NCI-H187 treated with DMSO at 0.1 percent for 48 hours (cell line): Measurements from ENCODE around the gene RBBP6.

ENCODE experiments used
- DNase-seq: peaks from one replicate; lab custom pipeline; 2025; lab: John Stamatoyannopoulos, UW

The RBBP6 gene

GRCh38 chr16:24523569-24523968 lies 15.8 kb upstream of the RBBP6 start:
- DNase-seq: no peak

- DNase-seq: no peak
Measured at GRCh38 chr16:24524855-24525677, 14.3 kb upstream of the RBBP6 start.

GRCh38 chr16:24525970-24526559 lies 13.3 kb upstream of the RBBP6 start:
- DNase-seq: no peak

DNA sequence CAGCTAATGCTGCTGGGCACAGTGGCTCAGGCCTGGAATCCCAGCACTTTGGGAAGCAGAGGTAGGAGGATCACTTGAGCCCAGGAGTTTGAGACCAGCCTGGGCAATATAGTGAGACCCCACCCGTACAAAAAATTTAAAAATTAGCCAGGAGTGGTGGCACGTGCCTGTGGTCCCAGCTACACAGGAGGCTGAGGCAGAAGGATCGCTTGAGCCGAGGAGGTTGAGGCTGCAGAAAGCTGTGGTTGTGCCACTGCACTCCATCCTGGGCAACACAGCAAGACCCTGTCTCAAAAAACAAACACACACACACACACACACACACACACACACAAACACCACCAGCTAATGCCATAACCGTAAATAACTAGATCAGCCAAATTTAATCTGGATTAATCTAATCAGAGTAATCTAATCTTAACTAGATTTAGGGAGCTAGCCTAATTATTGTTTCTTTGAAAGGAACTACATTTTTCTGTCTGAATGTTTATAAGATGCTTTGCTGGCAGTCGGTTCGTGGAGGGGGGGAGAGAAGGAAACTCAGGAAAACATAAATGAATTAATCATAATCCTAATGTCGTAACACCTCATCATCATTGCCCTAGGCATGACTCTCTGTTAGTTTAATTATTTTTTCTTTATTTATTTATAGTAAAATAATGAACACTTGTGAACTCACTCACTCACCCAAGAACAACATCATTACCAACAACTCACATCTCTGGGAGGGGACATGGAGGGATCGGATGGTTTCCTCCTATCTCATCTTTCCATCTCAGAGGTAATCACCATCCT lies 12.5 kb upstream of the RBBP6 start:
- DNase-seq: no peak

GRCh38 chr16:24531166-24531565 lies 8.2 kb upstream of the RBBP6 start:
- DNase-seq: no peak

DNA sequence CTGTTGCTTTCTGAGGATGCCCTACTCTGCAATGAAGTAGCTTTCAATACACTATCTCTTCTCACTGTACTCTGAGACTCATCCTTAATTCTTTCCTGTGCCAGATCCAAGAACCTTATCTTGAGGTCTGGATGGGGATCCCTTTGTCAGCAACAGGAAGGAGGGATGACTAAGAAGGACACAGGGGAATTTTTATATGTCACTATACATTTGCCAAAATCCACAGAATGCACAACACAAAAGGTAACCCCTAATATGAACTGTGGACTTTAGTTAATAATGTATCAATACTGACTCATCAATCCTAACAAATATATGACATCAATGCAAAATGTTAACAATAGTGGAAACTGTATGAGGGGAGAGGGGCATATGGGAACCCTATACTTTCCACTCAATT lies 4.7 kb upstream of the RBBP6 start:
- DNase-seq: no peak

DNA sequence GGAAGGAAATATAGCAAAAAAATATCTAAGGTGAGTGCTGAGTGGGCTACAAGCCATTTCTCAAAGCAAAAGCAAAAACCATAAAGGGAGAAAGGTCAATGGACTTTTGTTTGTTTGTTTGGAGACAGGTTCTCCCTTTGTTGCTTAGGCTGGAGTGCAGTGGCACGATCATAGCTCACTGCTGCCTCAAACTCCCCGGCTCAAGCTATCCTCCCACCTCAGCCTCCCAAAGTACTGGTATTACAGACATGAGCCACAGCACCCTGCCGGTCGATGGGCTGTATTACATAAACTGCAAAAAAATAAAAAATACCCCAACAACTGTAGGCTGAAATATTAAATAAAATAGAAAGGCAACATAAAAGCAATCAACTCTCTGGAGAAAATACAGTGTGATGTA lies 3.5 kb upstream of the RBBP6 start:
- no peak for DNase-seq

DNA sequence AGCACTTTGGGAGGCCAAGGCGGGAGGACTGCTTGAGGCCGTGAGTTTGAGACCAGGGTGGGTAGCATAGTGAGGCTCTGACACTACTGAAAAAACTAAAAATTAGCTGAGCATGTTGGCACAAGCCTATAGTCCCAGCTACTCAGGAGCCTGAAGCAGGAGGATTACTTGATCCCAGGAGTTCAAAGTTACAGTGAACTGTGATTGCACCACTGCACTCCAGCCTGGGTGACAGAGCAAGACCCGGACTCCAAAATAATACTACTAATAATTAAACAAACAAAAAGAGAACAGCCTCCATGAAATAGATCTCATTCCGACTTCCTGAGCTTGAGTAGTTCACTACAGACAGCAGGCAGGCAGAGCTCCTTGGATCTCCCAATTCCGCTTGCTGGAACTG lies 2.7 kb upstream of the RBBP6 start:
- no peak for DNase-seq

DNA sequence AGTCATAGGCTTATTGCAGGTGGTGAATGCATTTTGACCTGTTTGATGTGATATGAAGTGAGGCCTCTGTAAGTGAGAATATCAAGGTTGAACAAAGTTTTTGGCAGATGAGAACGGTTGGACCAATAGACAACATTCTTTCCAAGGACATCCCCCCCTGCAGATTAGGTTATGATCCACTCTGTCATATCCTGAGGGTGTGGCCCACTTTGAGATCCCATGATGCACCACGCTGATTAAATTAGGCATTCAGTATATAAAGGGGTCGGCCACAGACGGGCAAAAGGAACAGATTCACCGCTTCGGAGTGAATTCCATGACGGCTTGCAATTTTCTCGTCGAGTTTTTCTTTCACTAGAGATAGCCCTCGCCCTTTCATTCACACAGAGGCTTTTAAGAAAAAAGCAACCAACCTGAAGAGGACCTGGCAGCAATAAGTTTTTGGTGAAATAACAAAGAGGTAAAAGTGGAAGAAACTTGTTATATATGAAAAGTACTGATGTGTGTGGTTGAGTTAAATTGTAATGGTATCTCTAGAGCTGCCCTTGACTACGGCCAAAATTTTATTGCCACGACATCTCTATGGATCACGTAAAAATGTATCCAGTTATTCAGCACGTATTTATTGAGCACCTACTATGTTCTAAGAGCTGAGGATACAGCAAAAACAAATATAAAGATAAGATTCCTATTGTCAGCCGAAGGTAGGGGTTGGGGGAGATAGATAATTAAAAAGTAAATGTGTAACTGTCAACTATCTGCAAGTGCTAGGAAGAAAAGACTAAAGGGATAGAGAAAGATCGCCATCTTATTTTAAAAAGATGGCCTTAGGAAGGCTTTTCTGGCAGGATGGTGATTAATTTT lies 1.7 kb upstream of the RBBP6 start:
- no peak for DNase-seq

DNA sequence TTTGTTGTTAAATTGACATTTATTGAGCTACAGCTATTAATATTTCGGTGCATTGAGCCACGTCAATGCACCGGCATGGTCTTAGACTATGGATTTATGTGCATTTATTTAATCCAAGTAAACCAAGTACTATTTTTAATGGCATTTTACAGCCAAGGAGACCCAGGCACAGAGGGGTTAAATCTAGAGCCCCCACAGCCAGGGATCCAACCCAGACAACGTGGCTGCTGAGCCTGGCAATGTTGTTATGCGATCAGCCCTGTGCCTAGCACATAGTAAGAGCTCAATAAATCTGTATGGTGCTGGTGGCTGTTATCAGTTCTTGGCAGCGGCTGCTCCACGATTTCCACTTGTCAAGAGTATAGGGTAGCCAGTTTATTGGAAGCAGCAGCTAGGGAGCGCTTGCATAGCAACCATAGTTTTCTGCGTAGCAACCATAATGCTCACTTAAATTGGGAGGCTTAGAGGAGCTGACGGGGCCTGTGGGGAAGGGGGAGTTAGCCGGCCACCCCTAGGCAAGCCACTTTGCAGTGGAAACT lies 541 bp upstream of the RBBP6 start:
- DNase-seq: no peak

GRCh38 chr16:24539850-24540601 lies 660 bp downstream of the RBBP6 start:
- no peak for DNase-seq

- no peak for DNase-seq
Measured at GRCh38 chr16:24540602-24541210, 1.3 kb downstream of the RBBP6 start.

- no peak for DNase-seq
Measured at GRCh38 chr16:24541233-24541933, 2.0 kb downstream of the RBBP6 start.

DNA sequence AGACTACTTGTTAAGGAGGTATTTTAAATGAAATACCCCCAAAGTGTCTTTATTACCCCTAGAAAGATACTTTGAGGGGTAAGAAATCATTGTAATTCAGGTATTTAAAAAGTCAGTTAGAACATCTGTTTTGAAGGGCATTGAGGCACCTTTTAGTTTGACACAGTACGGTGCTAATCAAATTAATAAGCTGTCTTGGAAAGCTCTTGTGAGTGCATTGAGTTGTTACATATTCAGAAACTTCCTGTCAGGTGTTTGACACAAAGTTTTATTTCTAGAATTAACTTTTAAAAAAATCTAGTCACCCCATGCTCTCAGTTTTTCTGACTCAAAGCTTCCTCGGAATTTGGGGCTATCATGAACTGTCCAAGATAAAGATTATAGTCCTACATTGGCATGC lies 4.6 kb downstream of the RBBP6 start:
- DNase-seq: no peak

DNA sequence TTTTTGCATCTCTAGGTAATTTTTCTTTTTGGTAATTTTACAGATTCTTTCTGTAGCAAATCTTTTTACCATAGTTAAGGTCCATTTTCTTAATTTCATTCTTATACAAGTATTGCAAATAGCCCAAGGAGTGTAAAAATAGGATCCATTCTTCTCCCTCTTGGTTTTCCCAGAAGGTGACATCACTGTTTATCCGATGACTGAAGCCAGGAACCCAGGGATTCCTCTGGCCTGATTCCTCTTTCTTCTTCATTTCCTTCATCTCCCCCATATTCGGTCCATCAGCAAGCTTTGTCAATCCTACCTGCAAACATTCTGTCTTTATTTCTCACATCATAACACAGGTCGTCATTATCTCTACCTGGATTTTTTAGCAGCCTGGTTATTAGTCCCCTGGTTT lies 5.3 kb downstream of the RBBP6 start:
- DNase-seq: no peak

- no peak for DNase-seq
Measured at GRCh38 chr16:24550295-24550694, 10.9 kb downstream of the RBBP6 start.

GRCh38 chr16:24552705-24553246 lies 13.4 kb downstream of the RBBP6 start:
- DNase-seq: peak; percentile 11

DNA sequence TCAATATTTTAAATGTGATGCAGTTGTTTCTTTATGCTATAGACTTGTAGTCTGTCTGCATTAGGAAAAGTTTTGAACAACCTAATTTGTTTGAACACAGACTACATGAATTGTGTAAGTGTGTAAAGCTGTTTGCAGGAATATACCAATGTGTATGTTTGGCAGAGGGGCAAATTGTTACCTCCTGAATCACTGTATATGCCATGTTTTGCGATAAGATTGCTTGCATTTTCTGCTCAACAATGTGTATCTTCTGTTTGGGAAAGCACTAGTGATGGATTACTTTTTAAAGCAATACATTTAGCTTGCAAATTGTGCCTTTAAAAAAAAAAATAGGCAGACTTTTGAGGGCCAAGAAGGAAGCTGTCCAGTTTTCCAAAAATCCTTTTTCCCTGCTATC lies 14.6 kb downstream of the RBBP6 start:
- no peak for DNase-seq

DNA sequence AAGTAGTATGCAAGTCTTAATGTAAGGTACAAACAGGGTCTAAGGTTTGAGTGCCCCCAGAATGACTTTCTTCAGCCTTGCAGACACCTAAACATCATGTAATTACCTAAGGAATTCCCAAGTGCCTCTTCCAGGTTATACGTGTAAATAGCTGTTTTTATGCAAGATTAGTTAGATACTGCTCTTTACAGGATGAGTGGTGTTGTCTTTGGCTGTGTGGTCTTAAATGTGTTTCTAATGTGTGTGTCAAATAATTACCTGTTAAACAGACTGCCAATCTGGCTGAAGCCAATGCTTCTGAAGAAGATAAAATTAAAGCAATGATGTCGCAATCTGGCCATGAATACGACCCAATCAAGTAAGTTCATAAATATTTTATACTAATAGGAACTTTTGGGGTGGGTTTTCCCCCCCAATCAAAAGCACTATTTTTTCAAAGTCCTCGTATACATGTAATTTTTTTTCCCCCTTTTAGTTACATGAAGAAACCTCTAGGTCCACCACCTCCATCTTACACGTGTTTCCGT lies 16.0 kb downstream of the RBBP6 start:
- no peak for DNase-seq
